OCI-LY1 (cell line): ENCODE measurements around the gene RALGDS.

Experiments used
- H2AFZ ChIP-seq: fragments of 200-600 bp; sonication (generic), shearing (Covaris generic); 2 replicates; pipeline ENCODE4 v1.6.0; 2014; ENCODE audit warnings: antibody characterized with exemption, mild to moderate bottlenecking, low read length
- H3F3A ChIP-seq: fragments of 200-600 bp; sonication (generic), shearing (Covaris generic); 2 replicates; pipeline ENCODE4 v1.6.0; 2014; ENCODE audit warnings: mild to moderate bottlenecking, antibody characterized with exemption, low read length, moderate library complexity; ENCODE audit not compliant: insufficient read depth
- H3K27ac ChIP-seq: fragments of 200-600 bp; sonication (generic); 2 replicates; pipeline ENCODE4 v1.5.1; 2014; ENCODE audit warnings: low read length, mixed run types, mild to moderate bottlenecking, low read depth; ENCODE audit not compliant: poor library complexity, severe bottlenecking
- H3K27me3 ChIP-seq: fragments of 200-600 bp; sonication (generic); 2 replicates; pipeline ENCODE4 v1.6.0; 2014; ENCODE audit warnings: antibody characterized with exemption, mild to moderate bottlenecking, low read length, moderate library complexity; ENCODE audit not compliant: insufficient read depth
- H3K36me3 ChIP-seq: fragments of 200-600 bp; sonication (generic); 2 replicates; pipeline ENCODE4 v1.6.1; 2014; ENCODE audit warnings: mild to moderate bottlenecking, antibody characterized with exemption, low read length, moderate library complexity, mixed read lengths; ENCODE audit not compliant: insufficient read depth
- H3K4me1 ChIP-seq: fragments of 200-600 bp; sonication (generic); 2 replicates; pipeline ENCODE4 v1.5.1; 2014; ENCODE audit warnings: mild to moderate bottlenecking, low read length, moderate library complexity; ENCODE audit not compliant: insufficient read depth, severe bottlenecking
- H3K4me2 ChIP-seq: fragments of 200-600 bp; sonication (generic), shearing (Covaris generic); 2 replicates; pipeline ENCODE4 v1.6.1; 2014; ENCODE audit warnings: low read length
- H3K4me3 ChIP-seq: fragments of 200-600 bp; sonication (generic); 2 replicates; pipeline ENCODE4 v1.5.1; 2014; ENCODE audit warnings: low read length, low read depth, mild to moderate bottlenecking, mixed read lengths; ENCODE audit not compliant: poor library complexity, severe bottlenecking
- H3K79me2 ChIP-seq: fragments of 200-600 bp; shearing (Covaris generic); 2 replicates; pipeline ENCODE4 v1.6.1; 2016; ENCODE audit warnings: mixed run types, low read length, mixed read lengths; ENCODE audit not compliant: insufficient read depth
- H3K9ac ChIP-seq: fragments of 200-600 bp; sonication (generic), shearing (Covaris generic); 2 replicates; pipeline ENCODE4 v1.6.1; 2014; ENCODE audit warnings: mild to moderate bottlenecking, low read length, mixed read lengths
- H3K9me2 ChIP-seq: fragments of 200-600 bp; sonication (generic), shearing (Covaris generic); 2 replicates; pipeline ENCODE4 v1.6.1; 2014; ENCODE audit warnings: low read depth, mild to moderate bottlenecking, low read length, mixed read lengths
- H3K9me3 ChIP-seq: fragments of 200-600 bp; shearing (Covaris generic); 2 replicates; pipeline ENCODE4 v1.6.1; 2014; ENCODE audit warnings: low read length, mixed read lengths
- H4K20me1 ChIP-seq: fragments of 200-600 bp; sonication (generic), shearing (Covaris generic); 2 replicates; pipeline ENCODE4 v1.6.0; 2016; ENCODE audit warnings: mild to moderate bottlenecking, low read length; ENCODE audit not compliant: insufficient read depth
- EZH2 ChIP-seq: fragments of 200-600 bp; sonication (generic), shearing (Covaris generic); IDR thresholded peaks from 2 replicates; pipeline ENCODE4 v1.8.0; 2017; ENCODE audit warnings: borderline replicate concordance, mixed run types, mild to moderate bottlenecking, antibody characterized with exemption, low read length, moderate library complexity, mixed read lengths
- TF ChIP-seq, protein P1 (sequence below): fragments of 200-600 bp; sonication (generic), shearing (Covaris generic); IDR thresholded peaks from 2 replicates; pipeline ENCODE4 v1.5.1; 2017; ENCODE audit warnings: mild to moderate bottlenecking, antibody characterized with exemption, low read length, moderate library complexity, mixed read lengths

RALGDS gene

DNA sequence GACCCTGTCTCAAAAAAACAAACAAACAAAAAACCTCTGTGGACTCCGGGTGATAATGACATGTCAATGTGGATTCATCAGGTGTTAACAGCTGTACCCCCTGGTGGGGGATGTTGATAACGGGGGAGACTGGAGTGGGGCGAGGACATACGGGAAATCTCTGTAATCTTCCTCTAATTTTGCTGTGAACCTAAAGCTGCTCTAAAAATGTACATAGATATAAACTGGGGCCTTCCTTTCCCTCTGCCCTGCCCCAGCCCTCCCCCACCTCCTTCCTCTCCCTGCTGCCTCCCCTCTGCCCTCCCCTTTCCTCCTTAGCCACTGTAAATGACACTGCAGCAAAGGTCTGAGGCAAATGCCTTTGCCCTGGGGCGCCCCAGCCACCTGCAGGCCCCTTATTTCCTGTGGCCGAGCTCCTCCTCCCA, 60.6 kb downstream of the RALGDS start:
- Histone ChIP-seq H3K27me3 (no peaks in the 10 kb centered on the region), H2AFZ (no peak overlapping the region), H3K9ac (no peak overlapping the region), H3K79me2 (no peaks in the 10 kb centered on the region), H3K4me2 (no peak overlapping the region), H3K4me3 (no peak overlapping the region), H3K9me2 (no peaks in the 10 kb centered on the region), H4K20me1 (no peaks in the 10 kb centered on the region), H3K36me3 (peaks cover 30% of the 10 kb centered on the region), H3F3A (no peaks in the 10 kb centered on the region), H3K9me3 (no peaks in the 10 kb centered on the region), H3K27ac (no peak overlapping the region), H3K4me1 (peaks cover 17% of the 10 kb centered on the region)
- TF ChIP-seq, protein P1, sequence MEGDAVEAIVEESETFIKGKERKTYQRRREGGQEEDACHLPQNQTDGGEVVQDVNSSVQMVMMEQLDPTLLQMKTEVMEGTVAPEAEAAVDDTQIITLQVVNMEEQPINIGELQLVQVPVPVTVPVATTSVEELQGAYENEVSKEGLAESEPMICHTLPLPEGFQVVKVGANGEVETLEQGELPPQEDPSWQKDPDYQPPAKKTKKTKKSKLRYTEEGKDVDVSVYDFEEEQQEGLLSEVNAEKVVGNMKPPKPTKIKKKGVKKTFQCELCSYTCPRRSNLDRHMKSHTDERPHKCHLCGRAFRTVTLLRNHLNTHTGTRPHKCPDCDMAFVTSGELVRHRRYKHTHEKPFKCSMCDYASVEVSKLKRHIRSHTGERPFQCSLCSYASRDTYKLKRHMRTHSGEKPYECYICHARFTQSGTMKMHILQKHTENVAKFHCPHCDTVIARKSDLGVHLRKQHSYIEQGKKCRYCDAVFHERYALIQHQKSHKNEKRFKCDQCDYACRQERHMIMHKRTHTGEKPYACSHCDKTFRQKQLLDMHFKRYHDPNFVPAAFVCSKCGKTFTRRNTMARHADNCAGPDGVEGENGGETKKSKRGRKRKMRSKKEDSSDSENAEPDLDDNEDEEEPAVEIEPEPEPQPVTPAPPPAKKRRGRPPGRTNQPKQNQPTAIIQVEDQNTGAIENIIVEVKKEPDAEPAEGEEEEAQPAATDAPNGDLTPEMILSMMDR: no peak
- no peak for TF ChIP-seq EZH2

GRCh38 chr9:133059623-133060022, 61.4 kb downstream of the RALGDS start:
- Histone ChIP-seq H3K27ac (no peak overlapping the region), H3K4me1 (peaks cover 17% of the 10 kb centered on the region), H4K20me1 (no peaks in the 10 kb centered on the region), H3K36me3 (peaks cover 38% of the 10 kb centered on the region), H3K9me3 (no peaks in the 10 kb centered on the region), H3K79me2 (no peaks in the 10 kb centered on the region), H3K9me2 (no peaks in the 10 kb centered on the region), H3K4me2 (no peak overlapping the region), H3K9ac (no peak overlapping the region), H3K4me3 (no peak overlapping the region), H3F3A (no peaks in the 10 kb centered on the region), H2AFZ (no peak overlapping the region), H3K27me3 (no peaks in the 10 kb centered on the region)
- no peak for TF ChIP-seq EZH2
- TF ChIP-seq, protein P1: no peak

GRCh38 chr9:133058550-133059320, 62.3 kb downstream of the RALGDS start:
- no peak for TF ChIP-seq EZH2
- TF ChIP-seq, protein P1: no peak
- Histone ChIP-seq H3K4me3 (no peak overlapping the region), H3K9me2 (no peaks in the 10 kb centered on the region), H3K9me3 (no peaks in the 10 kb centered on the region), H3K9ac (no peak overlapping the region), H3K79me2 (no peaks in the 10 kb centered on the region), H3K27me3 (no peaks in the 10 kb centered on the region), H2AFZ (no peak overlapping the region), H3K4me1 (peaks cover 17% of the 10 kb centered on the region), H3K36me3 (peaks cover 47% of the 10 kb centered on the region), H3K27ac (no peak overlapping the region), H3K4me2 (no peak overlapping the region), H3F3A (no peaks in the 10 kb centered on the region), H4K20me1 (no peaks in the 10 kb centered on the region)
